ENCODE results near the gene TBXAS1.

The TBXAS1 gene

DNA sequence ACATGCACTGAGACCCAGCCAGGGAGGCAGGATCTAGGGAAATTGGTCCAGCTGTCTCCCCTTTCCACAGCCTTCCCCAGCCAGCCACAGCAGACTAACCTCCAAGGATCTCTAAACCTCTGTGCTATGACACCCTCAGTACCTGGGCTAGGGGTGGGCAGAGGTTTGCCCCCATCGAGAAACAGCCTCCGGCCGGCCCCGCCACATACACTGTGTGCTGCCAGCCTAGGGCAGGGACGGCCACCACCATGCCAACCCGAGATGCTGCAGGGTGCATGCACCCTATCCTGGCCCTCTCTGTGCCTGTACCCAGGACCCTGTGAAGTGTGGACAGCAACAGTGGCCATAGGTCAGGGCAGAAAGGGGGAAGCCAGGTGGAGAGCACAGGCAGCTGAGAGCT, 175.6 kb downstream of the TBXAS1 start:
- no peak for DNase-seq (ENCODE audit: low spot score)

DNA sequence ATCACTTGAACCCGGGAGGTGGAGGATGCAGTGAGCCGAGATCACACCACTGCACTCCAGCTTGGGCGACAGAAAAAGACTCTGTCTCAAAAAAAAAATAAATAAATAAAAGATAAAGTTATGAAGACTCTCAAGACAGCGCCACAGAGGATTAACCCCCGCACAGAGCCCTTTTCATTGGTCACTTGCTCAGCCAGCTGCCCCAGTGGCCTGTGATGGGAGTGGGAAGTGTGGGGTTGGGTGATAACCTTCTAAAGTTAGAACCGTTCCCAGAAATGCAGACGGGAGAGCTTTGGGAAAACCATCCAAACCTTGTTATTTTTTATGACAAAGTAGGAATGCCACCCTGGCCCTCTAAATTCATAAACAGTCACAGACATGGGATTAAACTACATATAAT, 176.3 kb downstream of the TBXAS1 start:
- no peak for DNase-seq (ENCODE audit: low spot score)

DNA sequence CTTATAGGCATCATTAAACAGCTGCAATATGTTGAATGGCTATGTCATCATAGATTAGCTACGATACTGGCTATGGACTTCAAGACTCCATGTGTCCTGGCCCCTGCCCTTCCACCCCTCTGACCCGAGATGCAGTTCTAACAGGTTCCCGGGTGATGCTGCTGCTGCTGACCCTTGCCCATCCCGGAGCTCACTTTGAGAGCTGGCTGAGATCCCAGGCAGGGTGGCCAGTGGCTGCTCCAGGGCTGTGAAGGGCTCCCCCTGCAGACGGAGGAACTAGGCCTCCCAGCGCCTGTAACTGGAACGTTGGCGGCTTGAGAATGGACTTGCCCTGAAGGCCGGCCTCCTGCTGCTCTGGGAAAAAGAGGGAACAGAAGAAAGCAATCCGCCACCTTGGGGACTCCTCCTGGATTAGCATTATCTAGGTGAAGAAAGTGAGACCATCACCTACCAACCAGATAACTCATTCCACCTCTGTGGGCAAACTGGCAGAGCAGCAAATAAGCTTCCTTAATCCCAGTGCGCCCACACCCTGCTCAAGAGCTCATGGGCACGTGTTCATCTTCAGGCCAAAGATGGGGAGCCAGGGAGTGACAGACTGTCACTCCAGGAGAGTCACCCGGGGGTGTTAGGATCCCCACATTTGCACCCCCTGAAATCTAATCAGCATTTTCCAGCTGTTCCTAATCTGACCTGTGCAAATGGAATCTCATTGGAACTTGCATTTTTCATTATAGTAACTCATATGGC, 176.9 kb downstream of the TBXAS1 start:
- DNase-seq (ENCODE audit: low spot score), result no peak

DNA sequence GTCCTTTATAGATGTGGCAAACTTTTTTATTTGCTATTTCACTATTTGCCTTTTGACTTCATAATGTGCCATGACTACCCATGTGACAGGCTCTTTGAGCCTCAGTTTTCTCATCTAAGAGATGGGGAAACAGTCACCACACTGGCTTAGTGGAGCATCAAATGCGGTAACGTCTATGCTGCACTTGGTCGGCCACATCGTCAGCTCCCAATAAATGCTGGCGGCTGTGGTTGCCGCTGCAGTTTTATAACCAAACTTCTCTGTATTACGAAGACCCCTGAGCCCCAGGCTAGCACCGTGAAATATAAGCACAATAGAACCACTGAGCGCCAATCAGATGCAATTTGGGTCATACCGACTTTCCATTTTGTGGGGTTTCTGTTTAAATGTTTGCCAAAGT, 177.5 kb downstream of the TBXAS1 start:
- no peak for DNase-seq (ENCODE audit: low spot score)

DNA sequence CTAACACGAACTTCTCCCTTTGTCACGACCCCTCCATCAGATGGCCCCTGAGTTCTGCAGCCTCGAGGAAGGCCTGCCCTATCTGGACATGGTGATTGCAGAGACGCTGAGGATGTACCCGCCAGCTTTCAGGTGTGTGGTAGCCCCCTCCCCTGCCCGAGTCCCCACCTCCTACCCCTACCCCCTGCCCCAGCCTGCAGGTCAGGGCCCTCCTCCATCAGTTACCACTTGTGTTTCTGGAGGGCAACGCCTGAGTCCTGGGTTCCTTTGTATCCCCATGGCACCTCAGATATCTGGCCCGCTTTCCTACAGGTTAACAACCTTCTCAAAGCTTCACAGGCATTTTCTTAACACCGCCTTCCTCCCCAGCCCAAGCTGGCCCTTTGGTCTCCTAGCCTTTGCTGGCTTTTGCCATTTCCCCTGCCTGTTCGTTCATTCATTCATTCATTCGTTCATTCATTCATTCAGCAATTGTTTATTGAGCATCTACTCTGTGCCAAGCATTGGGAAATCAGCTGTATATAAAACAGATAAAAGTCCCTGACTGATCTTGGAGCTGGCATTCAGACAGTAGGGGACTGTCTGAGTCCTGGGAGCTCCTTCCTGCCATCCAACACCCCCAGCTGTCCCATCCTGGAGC, 178.1 kb downstream of the TBXAS1 start:
- no peak for DNase-seq (ENCODE audit: low spot score)

DNA sequence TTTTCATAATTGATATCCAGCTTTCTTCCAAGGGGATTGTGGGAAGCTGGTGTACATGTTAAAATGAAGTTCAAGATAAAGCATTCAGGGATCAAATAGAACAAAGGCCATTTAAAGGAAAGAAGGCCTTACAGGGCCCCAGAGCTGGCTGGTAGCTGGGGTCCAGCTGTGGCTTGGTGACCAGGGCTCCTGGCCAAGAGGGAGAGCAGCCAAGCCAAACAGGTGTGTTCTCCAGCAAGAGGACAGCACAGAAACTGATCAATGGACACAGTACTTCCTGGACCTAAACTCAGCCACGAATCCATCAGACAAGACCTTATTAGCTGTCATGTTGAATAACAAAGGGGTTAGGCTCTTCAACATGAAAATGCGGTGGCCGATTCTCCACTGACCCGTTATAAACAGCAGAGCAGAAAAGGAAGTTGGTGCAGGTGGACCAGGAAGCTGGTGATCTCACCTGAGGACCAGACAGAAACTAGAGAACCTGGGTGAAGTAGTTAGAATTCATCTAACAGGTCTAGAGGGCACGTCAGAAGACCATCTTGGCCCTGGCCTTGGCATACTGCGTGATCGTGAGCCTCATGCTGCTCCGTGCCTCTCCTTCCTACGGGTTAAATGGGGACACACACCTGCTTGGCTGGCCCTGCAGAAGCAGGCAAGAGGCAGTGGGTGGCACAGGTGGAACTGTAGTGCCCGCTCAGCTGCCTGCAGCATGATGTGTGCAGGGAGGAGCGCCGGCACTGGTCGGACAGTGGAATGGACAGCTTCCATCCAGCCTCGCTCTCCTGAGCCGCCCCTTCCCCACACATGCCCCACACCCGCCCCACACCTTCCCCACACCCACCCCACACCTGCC, 179.9 kb downstream of the TBXAS1 start:
- no peak for DNase-seq (ENCODE audit: low spot score)

DNA sequence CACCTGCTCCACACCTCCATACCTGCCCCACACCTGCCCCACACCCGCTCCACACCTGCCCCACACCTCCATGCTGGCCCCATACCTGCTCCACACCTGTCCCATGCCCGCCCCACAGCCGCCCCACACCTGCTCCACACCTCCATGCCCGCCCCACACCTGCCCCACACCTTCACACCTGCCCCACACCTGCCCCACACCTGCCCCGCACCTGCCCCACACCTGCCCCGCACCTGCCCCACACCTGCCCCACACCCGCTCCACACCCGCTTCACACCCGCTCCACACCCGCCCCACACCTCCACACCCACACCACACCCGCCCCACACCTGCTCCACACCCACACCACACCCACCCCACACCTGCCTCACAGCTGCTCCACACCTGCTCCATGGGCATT, 180.7 kb downstream of the TBXAS1 start:
- no peak for DNase-seq (ENCODE audit: low spot score)

DNA sequence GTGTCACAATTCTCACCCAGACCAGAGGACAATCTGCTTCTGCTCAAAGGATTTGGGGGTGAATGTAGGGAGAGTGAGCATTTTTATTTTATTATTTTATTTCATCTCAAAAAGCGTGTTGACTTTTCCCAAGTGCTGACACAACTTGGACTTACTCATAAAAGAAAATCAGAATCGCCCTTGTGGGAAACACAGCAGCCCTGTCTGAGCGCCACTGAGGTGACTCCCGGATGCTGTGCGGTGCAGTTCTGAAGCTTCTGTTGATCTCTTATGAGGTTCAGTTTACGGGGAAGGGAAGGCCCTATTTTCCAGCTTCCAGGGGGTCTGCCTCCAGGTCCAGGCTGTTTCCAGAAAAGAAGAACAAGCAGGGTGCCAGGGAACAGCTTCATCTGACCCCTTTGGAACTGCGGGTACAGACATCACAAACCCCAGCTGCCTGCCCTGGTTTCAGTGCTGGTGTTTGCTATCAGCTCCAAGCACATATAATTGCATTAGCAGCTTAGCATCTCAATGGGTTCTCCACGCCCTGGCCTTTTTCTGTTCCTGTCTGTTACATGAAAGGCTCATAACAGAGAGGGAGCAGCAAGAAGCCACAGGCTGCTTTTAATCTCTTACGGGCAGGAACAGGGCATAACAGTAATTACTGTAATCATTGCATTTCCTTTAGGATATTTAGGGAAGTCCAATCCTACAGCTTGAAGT, 181.3 kb downstream of the TBXAS1 start:
- DNase-seq (ENCODE audit: low spot score), result no peak

DNA sequence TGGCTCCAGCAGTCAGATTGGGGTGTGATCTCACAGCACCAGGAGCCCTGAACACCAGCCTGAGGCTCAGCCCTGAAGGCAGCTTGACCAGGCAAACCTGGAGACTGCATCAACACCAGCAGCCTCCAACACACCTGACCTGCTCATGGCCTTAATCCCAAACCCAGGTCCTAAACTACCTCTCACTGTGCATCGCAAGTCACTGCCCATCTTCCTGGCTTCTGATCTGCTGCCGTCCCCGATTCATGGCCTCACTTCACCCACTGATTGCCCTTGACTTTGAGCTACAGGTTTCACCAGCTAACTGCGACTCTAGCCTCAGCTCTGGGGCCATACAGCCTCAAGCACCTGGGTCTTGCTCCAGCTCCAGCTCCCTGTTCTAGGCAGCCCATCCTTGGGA, 184.6 kb downstream of the TBXAS1 start:
- no peak for DNase-seq (ENCODE audit: low spot score)

DNA sequence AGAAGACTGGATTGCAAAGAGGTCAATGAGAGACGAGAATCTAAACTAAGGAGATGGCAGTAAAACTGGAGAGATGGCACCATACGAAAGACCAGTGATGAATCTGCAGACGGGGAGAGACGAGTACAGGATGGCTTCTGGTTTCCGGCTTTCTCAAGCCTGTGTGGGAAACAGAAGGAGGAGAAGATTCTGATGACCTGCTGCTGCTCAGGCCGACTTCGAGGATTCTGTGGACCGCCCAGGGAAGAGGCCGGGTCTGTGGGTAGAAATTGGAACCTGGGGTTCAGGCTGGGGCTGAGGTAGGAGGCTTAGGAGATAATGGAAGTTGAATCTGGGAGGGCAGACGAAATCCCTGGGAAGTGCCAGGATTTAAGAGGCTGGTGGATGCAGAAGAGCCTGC, 185.1 kb downstream of the TBXAS1 start:
- DNase-seq (ENCODE audit: low spot score), result no peak

DNA sequence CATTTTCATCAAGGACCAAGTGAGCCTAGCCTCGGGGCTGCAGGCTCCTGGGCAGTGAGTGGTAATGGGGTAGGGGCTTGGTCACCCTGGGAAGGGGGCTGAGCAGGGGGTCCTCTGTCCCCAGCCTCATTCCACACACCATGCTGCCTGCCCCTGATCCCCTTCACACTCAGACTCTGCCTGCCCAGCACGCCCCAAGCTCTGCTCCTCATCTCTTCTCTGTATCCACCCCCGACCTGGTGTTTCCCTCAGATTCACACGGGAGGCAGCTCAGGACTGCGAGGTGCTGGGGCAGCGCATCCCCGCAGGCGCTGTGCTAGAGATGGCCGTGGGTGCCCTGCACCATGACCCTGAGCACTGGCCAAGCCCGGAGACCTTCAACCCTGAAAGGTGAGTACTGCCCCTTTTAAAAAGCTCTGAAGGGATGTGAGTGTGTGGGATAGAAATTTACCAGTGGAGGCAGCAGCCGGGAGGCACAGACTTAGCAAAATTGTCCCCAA, 186.5 kb downstream of the TBXAS1 start:
- DNase-seq (ENCODE audit: low spot score), result no peak

DNA sequence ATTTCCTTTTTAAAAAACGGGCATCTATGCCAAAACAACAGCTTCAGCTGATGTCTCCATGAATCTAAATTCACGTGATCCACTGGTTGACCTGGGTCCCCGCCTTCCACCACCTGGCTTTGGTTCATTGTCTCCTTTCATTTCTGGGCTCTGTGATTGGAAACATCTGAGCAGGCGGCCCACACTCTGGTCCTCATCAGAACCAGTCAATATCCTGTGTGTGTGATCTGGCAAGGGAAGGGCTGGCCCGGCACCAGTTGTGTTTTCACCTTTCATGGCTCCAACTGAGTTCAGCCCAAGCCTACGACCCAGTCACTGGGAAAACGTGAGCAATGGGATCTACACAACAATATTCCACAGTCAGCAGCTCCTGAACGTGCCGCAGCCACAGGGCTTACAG, 187.5 kb downstream of the TBXAS1 start:
- DNase-seq (ENCODE audit: low spot score), result no peak

DNA sequence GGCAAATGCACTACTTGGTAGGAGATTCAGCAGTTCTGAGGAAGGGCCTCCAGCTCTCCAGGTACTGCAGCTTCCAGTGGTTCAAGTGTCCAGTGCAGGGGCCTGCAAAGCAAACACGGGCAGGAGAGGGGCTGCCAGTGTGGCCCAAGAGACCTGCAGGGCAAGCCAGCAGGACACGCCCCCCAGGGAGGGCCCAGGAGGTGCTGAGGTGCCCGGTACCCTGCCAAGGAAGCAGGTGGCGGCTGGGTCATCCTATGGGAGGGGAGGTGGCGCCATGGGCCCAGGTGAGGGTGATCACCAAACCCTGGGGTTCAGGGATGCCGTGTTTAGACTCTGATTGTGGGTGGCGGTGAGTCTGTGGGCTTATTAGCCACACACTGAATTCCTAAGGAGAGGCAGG, 188.0 kb downstream of the TBXAS1 start:
- DNase-seq (ENCODE audit: low spot score), result no peak

DNA sequence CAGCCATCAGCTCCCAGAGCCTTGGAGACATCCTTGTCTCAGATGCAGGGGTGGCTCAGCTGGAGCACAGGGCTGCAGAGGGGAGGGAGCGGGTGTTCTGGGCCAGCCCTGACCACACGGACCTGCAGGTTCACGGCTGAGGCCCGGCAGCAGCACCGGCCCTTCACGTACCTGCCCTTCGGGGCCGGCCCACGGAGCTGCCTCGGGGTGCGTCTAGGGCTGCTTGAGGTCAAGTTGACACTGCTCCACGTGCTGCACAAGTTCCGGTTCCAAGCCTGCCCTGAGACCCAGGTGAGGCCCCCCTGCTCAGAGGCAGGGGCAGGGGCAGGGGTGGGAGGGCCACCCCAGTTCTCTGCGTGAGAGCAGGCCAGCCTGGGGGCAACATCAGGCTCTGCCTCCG, 188.5 kb downstream of the TBXAS1 start:
- DNase-seq (ENCODE audit: low spot score), result no peak

DNA sequence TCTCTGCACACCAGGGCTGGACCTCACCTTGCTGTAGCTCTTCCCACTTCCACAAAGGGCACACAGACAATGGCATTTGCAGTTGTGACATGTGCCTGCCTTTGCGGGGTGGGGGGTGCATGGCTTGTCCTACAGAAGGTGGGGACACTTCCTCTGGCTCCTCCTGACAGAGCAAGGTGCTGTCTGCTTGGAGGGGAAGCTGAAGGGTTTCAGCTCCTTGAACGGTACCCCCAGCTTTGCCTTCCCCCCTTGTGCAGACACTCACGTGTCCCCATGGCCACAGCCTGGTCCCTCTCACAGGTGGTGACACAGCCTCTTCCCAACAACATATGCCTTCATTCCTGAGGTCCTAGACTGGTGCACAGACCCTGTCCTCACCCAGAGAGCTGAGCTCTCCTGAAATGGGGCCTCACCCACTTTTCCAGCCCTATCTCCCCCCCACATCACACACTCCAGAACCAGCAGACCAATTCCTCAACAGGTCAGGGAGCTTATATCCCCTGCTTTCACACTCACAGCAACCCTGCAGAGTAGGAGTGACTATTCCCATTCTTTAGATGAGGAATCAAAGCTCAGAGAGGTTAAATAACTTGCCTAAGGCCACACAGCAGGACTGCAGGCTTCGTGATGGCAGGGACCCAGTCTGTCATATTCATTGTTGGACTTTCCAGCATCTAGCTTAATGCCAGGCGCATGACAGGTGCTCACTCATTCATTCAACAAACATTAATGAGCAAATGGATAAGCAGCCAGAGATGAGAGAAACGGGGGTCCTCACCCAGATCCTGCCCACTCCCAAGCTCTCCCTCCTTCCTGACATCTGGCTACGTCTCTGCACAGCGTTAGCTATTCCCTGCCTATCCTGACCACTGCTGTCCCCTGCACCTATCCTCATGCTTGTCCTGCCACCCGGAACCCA, 189.3 kb downstream of the TBXAS1 start:
- no peak for DNase-seq (ENCODE audit: low spot score)

DNA sequence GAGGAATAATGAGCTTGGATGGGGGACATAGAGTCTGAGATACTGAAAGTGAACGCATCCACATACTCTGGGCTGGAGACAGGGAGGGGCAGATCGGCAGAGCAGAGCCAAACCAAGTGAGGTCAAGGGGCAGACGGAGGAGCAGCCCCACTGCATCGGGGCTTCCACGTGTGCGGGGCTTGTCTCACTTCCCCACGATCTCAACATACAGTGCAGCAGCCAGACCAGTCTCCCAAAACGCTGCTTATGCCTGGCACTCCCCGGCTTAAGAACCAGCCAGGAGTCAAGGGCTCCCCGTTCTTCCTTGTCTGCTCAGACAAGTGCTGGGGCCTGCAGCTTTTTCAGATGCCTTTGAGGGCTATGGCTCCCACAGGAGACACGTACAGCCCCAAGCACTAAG, 190.1 kb downstream of the TBXAS1 start:
- DNase-seq (ENCODE audit: low spot score), result no peak

DNA sequence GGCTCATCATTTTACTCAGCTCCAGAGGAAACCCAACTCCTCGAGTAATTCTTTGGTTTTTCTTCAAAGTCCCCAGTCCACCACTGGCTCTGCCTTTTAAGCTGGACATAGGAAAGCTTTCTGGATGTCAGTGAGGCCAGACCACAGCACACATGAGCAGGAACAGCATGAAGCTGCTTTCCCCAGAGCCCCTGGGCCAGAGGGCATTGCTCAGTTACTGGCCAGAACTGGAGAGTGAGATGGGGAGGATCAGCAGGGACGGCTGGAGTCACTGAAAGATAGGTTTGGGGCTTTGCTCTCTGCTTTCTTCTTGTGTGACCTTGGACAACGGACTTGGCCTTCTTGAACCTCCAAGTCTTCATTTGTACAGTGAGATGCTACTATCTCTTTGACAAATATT, 190.5 kb downstream of the TBXAS1 start:
- DNase-seq (ENCODE audit: low spot score), result no peak

DNA sequence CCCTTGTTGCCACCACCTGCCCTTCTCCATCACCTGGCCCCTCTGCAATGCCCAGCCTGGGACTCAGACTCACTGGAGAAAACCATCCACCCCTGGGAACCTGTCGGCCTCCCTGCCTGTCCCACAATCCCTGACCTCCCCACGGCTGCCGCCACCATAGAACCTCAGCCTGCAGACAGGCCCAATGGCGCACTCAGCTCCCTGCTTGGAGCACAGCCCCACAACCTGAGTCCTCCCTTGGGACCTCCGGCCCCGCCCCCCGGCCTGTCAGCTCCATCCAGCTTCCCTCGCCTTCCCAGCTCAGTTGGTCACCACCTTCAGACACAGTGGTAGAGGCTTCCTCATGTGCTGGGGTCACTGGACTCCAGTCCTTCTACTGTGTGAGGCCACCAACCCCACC, 192.5 kb downstream of the TBXAS1 start:
- no peak for DNase-seq (ENCODE audit: low spot score)

DNA sequence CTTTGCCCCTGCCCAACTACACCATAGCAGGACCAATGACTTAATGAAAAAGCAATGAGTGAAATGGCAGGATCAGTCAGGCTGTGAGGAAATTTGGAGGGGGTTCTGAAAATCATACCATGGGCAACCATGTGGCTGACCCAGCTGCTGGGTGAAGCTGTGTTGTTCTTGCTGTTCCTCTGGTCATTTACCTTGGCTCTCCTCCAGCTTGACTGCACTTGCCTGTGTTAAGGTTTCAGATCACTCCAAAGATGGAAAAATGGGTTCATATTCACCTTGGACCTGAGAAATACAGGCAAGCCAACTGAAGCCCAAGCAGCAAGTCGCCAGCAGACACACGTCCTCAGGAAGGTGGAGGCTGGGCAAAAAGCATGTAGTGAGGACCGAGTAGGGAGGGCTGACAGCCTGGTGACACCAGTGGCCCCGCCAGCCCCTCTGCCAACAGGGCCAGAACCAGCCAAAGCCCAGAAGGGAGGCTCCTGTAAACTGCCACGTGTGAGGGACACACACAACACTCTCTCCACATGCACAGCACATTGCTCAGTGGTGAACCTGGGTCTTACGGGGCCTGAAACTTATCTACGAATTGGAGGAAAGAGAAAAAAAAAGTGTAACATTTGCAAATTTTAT, 193.6 kb downstream of the TBXAS1 start:
- DNase-seq (ENCODE audit: low spot score), result no peak

DNA sequence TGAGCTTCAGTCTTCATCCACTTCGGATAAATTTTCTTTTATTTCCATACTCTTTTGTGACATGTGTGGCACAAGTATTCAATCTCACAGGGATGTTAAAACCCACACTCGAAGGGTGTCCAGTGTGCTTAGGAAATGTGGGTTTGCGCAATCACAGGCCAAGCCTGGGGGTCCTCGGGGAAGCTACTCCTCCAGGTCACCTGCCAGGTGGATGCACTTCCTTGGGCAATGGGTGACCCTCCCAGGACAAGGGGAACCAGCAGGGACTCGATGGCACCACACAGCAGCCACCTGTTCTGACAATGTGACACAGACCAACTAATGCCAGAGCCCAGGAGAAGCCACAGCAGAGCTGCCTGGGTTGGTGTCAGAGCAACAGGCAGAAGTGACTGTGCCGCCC, 194.7 kb downstream of the TBXAS1 start:
- no peak for DNase-seq (ENCODE audit: low spot score)

DNA sequence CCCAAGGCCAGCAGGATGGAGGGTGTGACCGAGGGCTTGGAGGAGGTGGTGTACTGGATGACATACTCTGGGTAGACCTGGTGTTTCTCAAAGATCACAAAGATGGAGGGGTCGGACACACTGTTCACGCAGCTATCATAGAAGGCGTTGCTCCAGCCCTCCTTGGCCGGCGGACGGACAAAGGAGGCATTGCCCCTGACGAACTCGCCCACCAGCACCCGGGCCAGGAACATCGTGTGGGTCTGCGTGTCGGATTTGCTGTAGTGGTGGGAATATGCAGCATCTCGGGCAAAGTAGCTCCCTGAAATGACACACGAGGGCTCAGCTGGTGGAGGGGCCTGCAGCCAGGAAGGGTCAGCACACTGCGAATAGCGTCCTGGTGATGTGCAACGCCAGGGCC, 195.5 kb downstream of the TBXAS1 start:
- no peak for DNase-seq (ENCODE audit: low spot score)

Measured in activated CD4-positive, alpha-beta T cell treated with anti-CD3 and anti-CD28 coated beads, Interleukin-2, Interleukin-4, amounts not matched to agents 100 ng/mL and 50 ng/mL, durations not matched to agents 16 hours and 8 hours (primary cell).